ENCODE data around the gene SLC7A7. TPM values are rescaled to one million over a fixed set of nuclear protein-coding genes. Genes with fewer than 3 reads are reported as not detected.
"Not testable (repeated sequence)": the region's sequence is repeated elsewhere in the genome, so short reads cannot be mapped to it uniquely, and the experiment has no call there.

The SLC7A7 gene
- total RNA-seq, 1 donor from 2014 or later, result 157 TPM

GRCh38 chr14:22854963-22855724, 39.9 kb upstream of the SLC7A7 start:
- Histone ChIP-seq H3K4me1 (peaks cover 29% of the 10 kb centered on the region), H3K27me3 (ENCODE audit: low read depth) (no peaks in the 10 kb centered on the region), H3K27ac (no peak overlapping the region), H3K36me3 (no peaks in the 10 kb centered on the region), H3K4me3 (no peak overlapping the region), H3K9me3 (no peaks in the 10 kb centered on the region)
- intact Hi-C loops (cut with DNase I), result loop anchor here (5.0 to 10.0 kb wide), 2 partner anchors 200 to 278 kb away; no protein-coding TSS in a partner anchor
- TF ChIP-seq CTCF (IDR thresholded peaks at IDR 0.05), result no peak
- no peak for ATAC-seq
- no peak for DNase-seq

DNA sequence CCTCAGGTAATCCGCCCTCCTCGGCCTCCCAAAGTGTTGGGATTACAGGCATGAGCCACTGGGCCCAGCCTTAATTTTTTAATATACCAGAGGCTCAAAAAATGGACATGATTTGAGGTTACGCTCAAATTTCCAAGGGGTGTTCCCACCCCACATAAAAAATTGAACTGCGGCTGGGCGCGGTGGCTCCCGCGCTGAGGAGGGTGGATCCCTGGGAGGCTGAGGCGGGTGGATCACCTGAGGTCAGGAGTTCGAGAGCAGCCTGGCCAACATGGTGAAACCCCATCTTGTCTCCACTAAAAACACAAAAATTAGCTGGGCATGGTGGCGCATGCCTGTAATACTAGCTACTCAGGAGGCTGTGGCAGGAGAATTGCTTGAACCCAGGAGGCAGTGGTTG, 39.1 kb upstream of the SLC7A7 start:
- H3K4me1 ChIP-seq, result peaks cover 36% of the 10 kb centered on the region
- H3K27me3 ChIP-seq (ENCODE audit: low read depth); H3K9me3 ChIP-seq; H3K27ac ChIP-seq; ATAC-seq; H3K4me3 ChIP-seq; H3K36me3 ChIP-seq: not testable (repeated sequence)
- intact Hi-C loops (cut with DNase I), result loop anchor here (10.0 kb wide), 1 partner anchor 199 kb away; no protein-coding TSS in a partner anchor
- peak; percentile 28 for DNase-seq

GRCh38 chr14:22852940-22853767, 37.9 kb upstream of the SLC7A7 start:
- intact Hi-C loops (cut with DNase I), result loop anchor here (10.0 kb wide), 1 partner anchor 198 kb away; no protein-coding TSS in a partner anchor
- Histone ChIP-seq H3K9me3 (no peaks in the 10 kb centered on the region), H3K4me3 (peak overlapping the region; percentile 49), H3K27me3 (ENCODE audit: low read depth) (no peaks in the 10 kb centered on the region), H3K4me1 (peaks cover 47% of the 10 kb centered on the region), H3K27ac (peak overlapping the region; percentile 27), H3K36me3 (no peaks in the 10 kb centered on the region)
- ATAC-seq (peak; percentile 91), DNase-seq (peak; percentile 91)
- peak; percentile 94 for TF ChIP-seq CTCF (IDR thresholded peaks at IDR 0.05)

GRCh38 chr14:22852599-22852939, 37.3 kb upstream of the SLC7A7 start:
- Histone ChIP-seq H3K9me3 (no peaks in the 10 kb centered on the region), H3K4me3 (no peak overlapping the region), H3K4me1 (peaks cover 53% of the 10 kb centered on the region), H3K36me3 (no peaks in the 10 kb centered on the region), H3K27me3 (ENCODE audit: low read depth) (no peaks in the 10 kb centered on the region), H3K27ac (no peak overlapping the region)
- no peak for TF ChIP-seq CTCF (IDR thresholded peaks at IDR 0.05)
- ATAC-seq (no peak), DNase-seq (no peak)
- intact Hi-C loops (cut with DNase I), result loop anchor here (10.0 kb wide), 1 partner anchor 198 kb away; no protein-coding TSS in a partner anchor

GRCh38 chr14:22852178-22852577, 36.9 kb upstream of the SLC7A7 start:
- H3K9me3 ChIP-seq; DNase-seq; H3K4me3 ChIP-seq; ATAC-seq; H3K27ac ChIP-seq; H3K27me3 ChIP-seq (ENCODE audit: low read depth); H3K36me3 ChIP-seq: not testable (repeated sequence)
- intact Hi-C loops (cut with DNase I), result loop anchor here (10.0 kb wide), 1 partner anchor 197 kb away; no protein-coding TSS in a partner anchor
- H3K4me1 ChIP-seq, result peaks cover 56% of the 10 kb centered on the region

DNA sequence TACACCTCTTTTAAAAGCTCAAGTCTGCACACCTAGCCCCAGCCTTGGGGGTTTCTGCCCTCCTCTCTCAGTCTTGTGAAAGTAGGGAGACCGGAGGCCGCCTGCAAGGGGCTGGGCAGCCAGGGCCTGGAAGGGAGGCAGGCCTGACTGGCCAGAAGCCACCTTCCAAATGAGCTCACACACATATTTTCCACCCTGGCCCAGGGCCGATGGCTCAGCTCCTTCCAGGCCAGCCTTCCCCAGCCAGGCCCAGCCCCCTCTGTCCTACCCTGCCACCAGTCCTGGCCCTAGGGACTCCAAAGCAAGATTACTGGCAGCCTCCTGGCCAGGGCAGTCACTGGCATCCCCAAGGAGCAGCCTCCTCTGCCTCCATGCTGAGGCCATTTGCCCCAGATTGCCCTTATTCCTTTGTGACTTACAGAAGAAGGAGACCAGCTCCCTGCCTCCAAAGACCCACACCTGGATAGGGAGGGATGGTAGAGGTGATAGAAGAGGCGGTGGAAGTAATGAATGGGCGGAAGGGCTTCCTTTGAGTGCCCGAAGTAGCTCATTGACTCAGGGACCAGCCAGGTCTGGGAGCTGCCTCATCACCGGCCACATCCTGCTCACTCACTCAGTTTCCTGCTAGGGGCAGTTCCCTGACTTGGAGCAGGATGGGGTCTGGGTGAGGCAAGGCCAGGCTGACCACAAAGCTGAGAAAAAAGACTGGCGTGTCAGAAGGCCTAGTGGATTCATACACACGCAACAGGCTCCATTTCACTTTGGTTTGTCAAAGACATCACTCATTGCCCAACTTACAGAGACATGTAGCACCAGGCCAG, 35.9 kb upstream of the SLC7A7 start:
- H3K4me3 ChIP-seq, result no peak overlapping the region
- no peaks in the 10 kb centered on the region for H3K27me3 ChIP-seq (ENCODE audit: low read depth)
- intact Hi-C loops (cut with DNase I), result loop anchor here (10.0 kb wide), 1 partner anchor 196 kb away; no protein-coding TSS in a partner anchor
- DNase-seq, result peak; percentile 73
- no peak for TF ChIP-seq CTCF (IDR thresholded peaks at IDR 0.05)
- peaks cover 9% of the 10 kb centered on the region for H3K36me3 ChIP-seq
- H3K4me1 ChIP-seq, result peaks cover 66% of the 10 kb centered on the region
- peak overlapping the region; percentile 74 for H3K27ac ChIP-seq
- peak; percentile 53 to 61 for ATAC-seq
- H3K9me3 ChIP-seq, result no peaks in the 10 kb centered on the region

Data from lower lobe of right lung (tissue), 2 donors.